Muscle layer of colon (tissue), 2 donors: ENCODE results near the gene SCAF4.
"Not testable (repeated sequence)": the region's sequence is repeated elsewhere in the genome, so short reads cannot be mapped to it uniquely, and the experiment has no call there.

Experiments used
- H3K27ac ChIP-seq: one replicate; pipeline ENCODE4 v1.7.0; 2013; ENCODE audit warnings: low read depth, mild to moderate bottlenecking, low read length, moderate library complexity
- H3K27me3 ChIP-seq, 2 donors: one replicate each; pipeline ENCODE4 v1.7.0; 2013; ENCODE audit warnings: low read length in 2 of 2, mild to moderate bottlenecking in 2 of 2; ENCODE audit not compliant: insufficient read depth in 2 of 2, control insufficient read depth in 1 of 2
- H3K36me3 ChIP-seq: one replicate; pipeline ENCODE4 v1.7.0; 2013; ENCODE audit warnings: mild to moderate bottlenecking, low read length; ENCODE audit not compliant: insufficient read depth
- H3K4me1 ChIP-seq: one replicate; pipeline ENCODE4 v1.7.0; 2013; ENCODE audit warnings: mild to moderate bottlenecking, low read length; ENCODE audit not compliant: insufficient read depth
- H3K4me3 ChIP-seq, 2 donors: one replicate each; pipeline ENCODE4 v1.7.0; 2013; ENCODE audit warnings: low read length in 2 of 2, low read depth in 1 of 2, mild to moderate bottlenecking in 1 of 2, moderate library complexity in 1 of 2
- H3K9ac ChIP-seq: one replicate; pipeline ENCODE4 v1.7.0; 2013; ENCODE audit warnings: low read length
- H3K9me3 ChIP-seq: one replicate; pipeline ENCODE4 v1.7.0; 2013; ENCODE audit warnings: mild to moderate bottlenecking, low read length
- donor health status: abdominal sarcoma.
- donor health status: Adenocarcinoma of cecum.

Gene SCAF4

GRCh38 chr21:31737586-31738397 lies 5.9 kb upstream of the SCAF4 start:
- not testable (repeated sequence) for H3K27me3 ChIP-seq, H3K27ac ChIP-seq, H3K36me3 ChIP-seq, H3K4me3 ChIP-seq, H3K9ac ChIP-seq, H3K9me3 ChIP-seq
- H3K4me1 ChIP-seq = peaks cover 11% of the 10 kb centered on the region

GRCh38 chr21:31735511-31735992 lies 3.6 kb upstream of the SCAF4 start:
- H3K9me3 ChIP-seq = no peaks in the 10 kb centered on the region
- H3K4me3 ChIP-seq = no peak overlapping the region
- H3K36me3 ChIP-seq = no peaks in the 10 kb centered on the region

GRCh38 chr21:31733551-31734149 lies 1.7 kb upstream of the SCAF4 start:
- Histone ChIP-seq H3K9me3 (no peaks in the 10 kb centered on the region), H3K36me3 (no peaks in the 10 kb centered on the region), H3K4me3 (no peak overlapping the region), H3K27me3 (no peaks in the 10 kb centered on the region), H3K27ac (no peak overlapping the region), H3K9ac (no peak overlapping the region), H3K4me1 (peaks cover 36% of the 10 kb centered on the region)

More at GRCh38 chr21:31735511-31735992, 3.6 kb upstream of the SCAF4 start:
- Histone ChIP-seq H3K27ac (no peak overlapping the region), H3K27me3 (no peaks in the 10 kb centered on the region), H3K4me1 (peaks cover 17% of the 10 kb centered on the region), H3K9ac (no peak overlapping the region)

DNA sequence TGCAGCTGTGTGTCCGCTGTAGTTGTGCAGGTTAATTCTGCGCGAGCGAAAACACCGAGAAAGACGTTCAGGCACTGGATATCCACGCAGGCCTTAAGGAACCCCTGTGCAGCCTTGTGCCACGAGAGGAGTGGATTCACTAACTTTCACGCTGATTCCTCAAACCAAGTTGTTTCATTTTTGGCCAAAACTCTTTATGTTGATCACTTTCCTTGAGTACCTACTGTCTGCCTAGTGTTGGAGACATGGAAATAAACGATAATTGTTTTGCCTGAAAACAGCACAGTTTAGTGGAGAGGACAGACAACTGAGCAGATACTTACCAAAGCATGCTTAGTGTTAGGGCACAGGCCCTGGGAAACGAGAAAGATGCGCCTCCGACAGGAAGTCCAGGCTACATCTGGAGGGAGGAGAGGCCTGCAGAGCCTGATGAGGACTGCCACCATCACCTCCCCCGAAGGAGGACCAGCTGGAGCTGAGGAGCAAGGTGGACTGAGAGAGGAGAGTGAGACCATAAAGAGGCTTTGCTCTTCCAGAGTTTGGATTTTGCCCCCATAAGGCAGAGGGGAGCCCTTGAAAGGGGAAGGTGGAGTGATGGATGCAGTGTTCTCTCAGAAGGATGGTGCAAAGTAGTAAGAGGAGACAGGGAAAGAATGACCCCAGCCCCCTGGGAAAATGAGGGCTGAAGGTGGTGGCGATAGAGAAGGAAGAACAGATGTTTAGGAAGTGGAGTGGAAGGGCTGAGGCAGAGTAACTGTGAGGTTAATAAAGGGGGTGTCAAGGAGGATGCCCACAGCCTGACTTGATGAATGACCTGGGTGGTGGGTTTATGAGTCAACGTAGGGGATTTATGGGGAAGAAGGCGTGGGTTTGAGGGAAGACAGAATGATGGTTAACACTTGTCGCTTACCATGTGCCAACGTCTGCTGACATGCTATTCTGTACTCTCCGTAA lies 956 bp upstream of the SCAF4 start:
- Histone ChIP-seq H3K4me1 (peaks cover 40% of the 10 kb centered on the region), H3K36me3 (no peaks in the 10 kb centered on the region), H3K27ac (peak overlapping the region; percentile 54), H3K9me3 (no peaks in the 10 kb centered on the region), H3K27me3 (no peaks in the 10 kb centered on the region), H3K4me3 (peak overlapping the region; percentile 50 to 76), H3K9ac (peak overlapping the region; percentile 55)

GRCh38 chr21:31731056-31731856 lies 662 bp downstream of the SCAF4 start:
- peaks cover 40% of the 10 kb centered on the region for H3K4me1 ChIP-seq
- H3K9ac ChIP-seq = peak overlapping the region; percentile 68
- peak overlapping the region; percentile 82 to 89 for H3K4me3 ChIP-seq
- peak overlapping the region; percentile 90 for H3K27ac ChIP-seq
- H3K36me3 ChIP-seq = no peaks in the 10 kb centered on the region
- no peaks in the 10 kb centered on the region for H3K27me3 ChIP-seq
- H3K9me3 ChIP-seq = no peaks in the 10 kb centered on the region

GRCh38 chr21:31730712-31731055 lies 1.2 kb downstream of the SCAF4 start:
- peaks cover 40% of the 10 kb centered on the region for H3K4me1 ChIP-seq
- no peaks in the 10 kb centered on the region for H3K27me3 ChIP-seq
- H3K27ac ChIP-seq = peak overlapping the region; percentile 90
- H3K9ac ChIP-seq = peak overlapping the region; percentile 68
- peak overlapping the region; percentile 82 to 89 for H3K4me3 ChIP-seq
- H3K9me3 ChIP-seq = no peaks in the 10 kb centered on the region
- no peaks in the 10 kb centered on the region for H3K36me3 ChIP-seq

- Histone ChIP-seq H3K9me3 (no peaks in the 10 kb centered on the region), H3K27ac (no peak overlapping the region), H3K9ac (no peak overlapping the region), H3K4me3 (peak overlapping the region in 1 of 2 donors; percentile 82), H3K27me3 (no peaks in the 10 kb centered on the region), H3K36me3 (no peaks in the 10 kb centered on the region), H3K4me1 (peaks cover 40% of the 10 kb centered on the region)
Measured at GRCh38 chr21:31729622-31730343, 2.1 kb downstream of the SCAF4 start.

DNA sequence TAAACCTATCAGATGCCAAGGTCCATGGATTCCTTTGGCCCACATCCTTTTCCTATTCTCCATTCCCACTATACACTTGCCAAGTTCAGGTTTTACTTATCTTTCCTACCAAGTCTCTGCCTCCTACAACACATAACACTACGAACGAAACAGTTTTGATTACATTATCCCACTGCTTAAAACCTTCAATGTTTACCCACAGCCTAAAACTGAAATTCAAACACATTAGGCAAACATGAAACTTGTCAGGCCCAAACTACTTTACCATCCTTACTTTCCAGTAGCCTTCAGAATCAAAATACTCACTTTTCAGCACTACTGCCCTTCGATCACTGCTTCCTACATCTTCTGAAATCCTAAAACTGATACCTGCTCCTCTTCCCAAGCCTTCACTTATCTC lies 3.0 kb downstream of the SCAF4 start:
- Histone ChIP-seq H3K9me3 (no peaks in the 10 kb centered on the region), H3K27me3 (no peaks in the 10 kb centered on the region), H3K9ac (no peak overlapping the region), H3K4me1 (peaks cover 40% of the 10 kb centered on the region), H3K36me3 (no peaks in the 10 kb centered on the region), H3K4me3 (no peak overlapping the region), H3K27ac (no peak overlapping the region)

- Histone ChIP-seq H3K36me3 (no peaks in the 10 kb centered on the region), H3K9me3 (no peaks in the 10 kb centered on the region), H3K27me3 (no peaks in the 10 kb centered on the region), H3K4me1 (peaks cover 34% of the 10 kb centered on the region), H3K9ac (no peak overlapping the region), H3K4me3 (no peak overlapping the region), H3K27ac (no peak overlapping the region)
Measured at GRCh38 chr21:31728191-31728590, 3.7 kb downstream of the SCAF4 start.

DNA sequence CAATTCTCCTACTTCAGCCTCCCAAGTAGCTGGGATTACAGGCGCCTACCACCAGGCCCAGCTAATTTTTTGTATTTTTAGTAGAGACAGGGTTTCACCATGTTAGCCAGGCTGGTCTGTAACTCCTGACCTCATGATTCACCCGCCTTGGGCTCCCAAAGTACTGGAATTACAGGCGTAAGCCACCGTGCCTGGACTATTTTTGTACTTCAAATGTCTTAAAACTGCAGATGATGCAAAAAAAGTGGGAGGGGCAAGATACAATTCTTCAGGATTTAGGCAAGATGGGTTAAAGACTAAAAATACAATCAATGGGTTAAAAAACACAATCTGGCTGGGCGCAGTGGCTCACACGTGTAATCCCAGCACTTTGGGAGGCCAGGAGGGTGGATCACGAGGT lies 4.7 kb downstream of the SCAF4 start:
- Histone ChIP-seq H3K9me3 (no peaks in the 10 kb centered on the region), H3K27me3 (no peaks in the 10 kb centered on the region), H3K9ac (no peak overlapping the region), H3K4me3 (no peak overlapping the region), H3K36me3 (no peaks in the 10 kb centered on the region), H3K4me1 (peaks cover 26% of the 10 kb centered on the region), H3K27ac (no peak overlapping the region)
